NCI-H1694 (cell line): Measurements from ENCODE around the gene ZNF691.
"Not testable (repeated sequence)": the region's sequence is repeated elsewhere in the genome, so short reads cannot be mapped to it uniquely, and the experiment has no call there.

Source experiments
- DNase-seq: peaks from one replicate; lab custom pipeline; 2025; lab: John Stamatoyannopoulos, UW

ZNF691 gene

DNA sequence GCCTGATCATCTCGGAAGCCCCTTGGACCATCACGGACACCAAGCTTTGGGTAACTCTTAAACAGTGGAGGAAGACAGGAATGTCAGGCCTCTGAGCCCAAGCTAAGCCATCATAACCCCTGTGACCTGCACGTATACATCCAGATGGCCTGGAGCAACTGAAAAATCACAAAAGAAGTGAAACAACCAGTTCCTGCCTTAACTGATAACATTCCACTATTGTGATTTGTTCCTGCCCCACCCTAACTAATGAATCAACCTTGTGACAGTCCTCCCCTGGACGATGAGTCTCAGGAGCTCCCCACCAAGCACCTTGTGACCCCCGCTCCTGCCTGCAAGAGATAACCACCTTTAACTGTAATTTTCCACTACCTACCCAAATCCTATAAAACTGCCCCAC is 13.0 kb downstream of the ZNF691 start:
- not testable (repeated sequence) for DNase-seq

DNA sequence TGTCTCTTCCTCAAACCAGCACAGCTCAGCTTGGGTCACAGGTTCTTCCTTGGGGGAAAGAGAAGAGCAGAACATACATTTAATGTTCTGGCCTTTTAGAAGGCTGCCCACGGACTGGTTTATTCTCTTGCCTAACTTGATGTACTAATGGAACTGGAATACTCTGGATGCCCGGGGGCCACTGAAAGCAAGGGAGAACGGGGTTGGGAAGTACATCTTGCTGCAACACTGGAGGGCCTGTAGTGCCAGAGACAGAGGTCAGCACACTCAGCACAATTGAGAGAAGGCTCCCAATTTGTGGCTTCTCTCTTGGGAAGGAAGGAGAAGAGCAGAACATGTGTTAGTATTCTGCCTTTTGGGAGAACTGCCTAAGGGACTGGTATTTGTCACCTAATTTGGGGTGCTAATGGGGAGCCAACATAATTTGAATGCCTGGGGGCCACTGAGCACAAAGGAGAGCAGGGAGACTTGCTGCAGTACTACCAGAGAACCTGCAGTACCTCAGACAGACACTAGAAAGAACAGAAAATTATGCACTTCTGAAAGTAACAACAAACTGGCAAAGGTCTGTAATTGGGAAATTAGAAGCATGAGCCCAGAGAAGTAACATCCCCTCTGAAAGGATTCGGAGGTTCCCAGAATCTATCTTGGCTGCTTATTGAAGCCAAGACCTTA is 14.1 kb downstream of the ZNF691 start:
- DNase-seq, result no peak

DNA sequence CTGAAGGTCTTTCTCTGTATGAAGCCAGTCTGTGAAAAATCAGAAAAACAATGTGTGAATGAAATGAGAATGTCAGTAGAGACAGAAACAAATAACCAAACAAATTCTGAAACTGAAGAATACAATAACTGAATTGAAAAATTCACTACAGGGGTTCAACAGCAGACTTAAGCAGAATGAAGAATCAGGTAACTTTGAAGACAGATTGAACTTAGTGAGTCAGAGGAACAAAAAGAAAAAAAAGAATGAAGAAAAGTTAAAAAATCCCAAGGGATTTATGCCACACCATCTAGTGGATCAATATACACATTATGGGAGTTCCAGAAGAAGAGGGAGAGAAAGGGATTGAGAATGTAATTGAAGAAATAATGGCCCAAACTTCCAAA is 14.6 kb downstream of the ZNF691 start:
- no peak for DNase-seq

DNA sequence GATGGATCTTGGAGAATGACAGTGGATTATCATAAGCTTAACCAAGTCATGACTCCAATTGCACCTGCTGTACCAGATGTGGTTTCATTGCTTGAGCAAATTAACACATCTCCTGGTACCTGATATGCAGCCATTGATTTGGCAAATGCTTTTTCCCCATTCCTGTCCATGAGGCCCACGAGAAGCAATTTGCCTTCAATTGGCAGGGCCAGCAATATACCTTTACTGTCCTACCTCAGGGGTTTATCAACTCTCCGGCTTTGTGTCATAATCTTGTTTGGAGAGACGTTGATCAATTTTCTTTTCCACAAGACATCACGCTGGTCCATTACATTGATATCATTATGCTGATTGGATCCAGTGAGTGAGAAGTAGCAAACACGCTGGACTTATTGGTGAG is 20.1 kb downstream of the ZNF691 start:
- no peak for DNase-seq

DNA sequence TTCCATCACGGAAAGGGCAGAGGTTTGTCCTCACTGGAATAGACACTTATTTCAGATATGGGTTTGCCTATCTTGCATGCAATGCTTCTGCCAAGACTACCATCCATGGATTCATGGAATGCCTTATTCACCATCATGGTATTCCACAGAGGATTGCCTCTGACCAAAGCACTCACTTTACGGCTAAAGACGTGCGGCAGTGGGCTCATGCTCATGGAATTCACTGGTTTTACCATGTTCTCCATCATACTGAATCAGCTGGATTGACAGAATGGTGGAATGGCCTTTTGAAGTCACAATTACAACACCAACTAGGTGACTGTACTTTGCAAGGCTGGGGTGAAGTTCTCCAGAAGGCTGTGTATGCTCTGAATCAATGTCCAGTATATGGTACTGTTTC is 22.1 kb downstream of the ZNF691 start:
- not testable (repeated sequence) for DNase-seq

DNA sequence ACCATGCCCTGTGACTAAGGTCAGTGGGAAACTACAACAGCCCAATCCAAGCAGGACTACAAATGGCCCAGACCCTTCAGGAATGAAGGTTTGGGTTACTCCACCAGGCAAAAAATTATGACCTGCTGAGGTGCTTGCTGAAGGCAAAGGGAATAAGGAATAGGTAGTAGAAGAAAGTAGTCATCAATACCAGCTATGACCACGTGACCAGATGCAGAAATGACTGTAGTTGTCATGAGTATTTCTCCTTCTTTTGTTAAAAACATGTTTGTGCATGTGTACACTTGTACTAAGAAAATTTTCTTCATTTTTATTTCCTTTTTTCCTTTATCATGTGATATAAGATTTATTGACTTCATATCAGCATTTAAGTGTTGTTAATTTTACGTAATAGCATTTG is 22.8 kb downstream of the ZNF691 start:
- not testable (repeated sequence) for DNase-seq

DNA sequence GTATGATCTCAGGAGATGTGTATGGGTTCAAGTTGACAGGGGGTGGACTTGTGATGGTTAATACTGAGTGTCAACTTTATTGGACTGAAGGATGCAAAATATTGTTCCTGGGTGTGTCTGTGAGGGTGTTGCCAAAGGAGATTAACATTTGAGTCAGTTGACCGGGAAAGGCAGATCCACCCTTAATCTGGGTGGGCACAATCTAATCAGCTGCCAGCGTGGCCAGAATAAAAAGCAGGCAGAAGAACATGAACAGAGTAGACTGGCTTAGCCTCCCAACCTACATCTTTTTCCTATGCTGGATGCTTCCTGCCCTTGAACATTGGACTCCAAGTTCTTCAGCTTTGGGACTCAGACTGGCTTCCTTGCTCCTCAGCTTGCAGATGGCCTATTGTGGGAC is 23.3 kb downstream of the ZNF691 start:
- DNase-seq, result not testable (repeated sequence)

DNA sequence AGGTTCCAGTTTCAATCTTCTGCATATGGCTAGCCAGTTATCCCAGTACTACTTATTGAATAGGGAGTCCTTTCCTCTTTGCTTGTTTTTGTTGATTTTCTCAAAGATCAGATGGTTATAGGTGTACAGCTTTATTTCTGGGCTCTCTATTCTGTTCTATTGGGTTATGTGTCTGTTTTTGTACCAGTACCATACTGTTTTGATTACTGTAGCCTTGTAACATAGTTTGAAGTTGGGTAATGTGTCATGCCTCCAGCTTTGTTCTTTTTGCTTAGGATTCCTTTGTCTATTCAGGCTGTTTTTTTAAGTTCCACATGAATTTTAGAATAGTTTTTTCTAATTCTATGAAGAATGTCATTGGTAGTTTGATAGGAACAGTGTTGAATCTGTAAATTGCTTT is 26.7 kb downstream of the ZNF691 start:
- DNase-seq, result not testable (repeated sequence)

DNA sequence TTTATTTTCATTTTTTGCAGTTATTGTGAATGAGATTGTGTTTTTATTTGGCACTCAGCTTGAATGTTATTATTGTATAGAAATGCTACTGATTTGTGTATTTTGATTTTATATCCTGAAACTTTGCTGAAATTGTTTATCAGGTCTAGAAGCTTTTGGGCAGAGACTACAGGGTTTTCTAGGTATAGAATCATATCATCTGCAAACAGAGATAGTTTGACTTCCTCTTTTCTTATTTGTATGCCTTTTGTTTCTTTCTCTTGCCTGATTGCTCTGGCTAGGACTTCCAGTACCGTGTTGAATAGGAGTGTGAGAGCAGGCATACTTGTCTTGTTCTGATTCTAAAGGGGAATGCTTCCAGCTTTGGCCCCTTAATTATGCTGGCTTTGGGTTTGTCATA is 27.3 kb downstream of the ZNF691 start:
- no peak for DNase-seq

DNA sequence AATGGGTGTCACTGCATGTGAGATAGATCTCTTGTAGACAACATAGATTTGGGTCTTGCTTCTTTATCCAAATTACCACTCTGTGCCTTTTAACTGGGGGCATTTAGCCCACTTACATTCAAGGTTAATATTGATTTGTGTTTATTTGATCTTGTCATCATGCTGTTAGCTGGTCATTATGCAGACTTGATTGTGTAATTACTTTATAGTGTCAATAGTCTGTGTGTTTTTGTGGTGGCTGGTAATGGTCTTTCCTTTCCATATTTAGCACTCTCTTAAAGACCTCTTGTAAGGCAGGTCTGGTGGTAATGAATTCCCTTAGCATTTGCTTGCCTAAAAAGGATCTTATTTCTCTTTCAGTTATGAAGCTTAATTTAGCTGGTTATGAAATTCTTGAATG is 29.6 kb downstream of the ZNF691 start:
- DNase-seq, result no peak

DNA sequence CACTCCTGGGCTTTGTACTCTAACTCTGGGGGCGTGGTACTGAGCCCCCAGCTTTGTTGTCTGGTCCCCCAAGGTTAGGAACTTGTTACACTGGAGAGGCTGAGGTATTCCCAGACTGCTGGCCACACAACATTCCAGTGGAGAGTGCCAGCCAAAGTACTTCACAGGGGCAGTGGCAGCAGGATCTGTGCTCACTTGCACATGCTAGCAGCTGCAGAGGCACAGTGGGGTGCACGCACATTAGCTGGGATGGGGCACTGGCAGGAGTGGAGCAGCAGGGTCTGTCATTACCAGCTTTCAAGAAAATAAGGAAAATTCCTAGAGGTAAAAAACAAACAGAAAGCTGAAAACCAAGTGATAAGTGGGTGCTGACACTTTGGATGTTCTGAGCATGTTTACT is 31.0 kb downstream of the ZNF691 start:
- DNase-seq, result no peak

DNA sequence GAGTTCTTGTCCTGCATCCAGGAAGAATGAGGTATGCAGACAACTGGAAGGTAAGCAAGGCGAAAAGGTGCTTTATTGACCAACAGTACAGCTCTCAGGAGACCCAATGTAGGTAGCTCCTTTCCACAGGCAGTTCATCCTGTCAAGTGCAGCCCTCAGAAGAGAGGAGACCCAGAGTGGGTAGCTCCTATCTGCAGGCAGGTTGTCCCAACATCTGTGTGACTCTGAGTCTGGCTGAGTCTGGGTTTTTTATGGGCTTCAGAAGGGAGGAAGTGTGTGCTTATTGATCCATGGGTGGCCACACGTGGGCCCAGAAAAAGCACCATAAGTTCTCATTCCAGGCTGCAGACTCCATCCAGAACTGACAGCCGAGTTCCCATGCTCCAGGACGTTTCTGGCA is 34.0 kb downstream of the ZNF691 start:
- DNase-seq, result no peak

DNA sequence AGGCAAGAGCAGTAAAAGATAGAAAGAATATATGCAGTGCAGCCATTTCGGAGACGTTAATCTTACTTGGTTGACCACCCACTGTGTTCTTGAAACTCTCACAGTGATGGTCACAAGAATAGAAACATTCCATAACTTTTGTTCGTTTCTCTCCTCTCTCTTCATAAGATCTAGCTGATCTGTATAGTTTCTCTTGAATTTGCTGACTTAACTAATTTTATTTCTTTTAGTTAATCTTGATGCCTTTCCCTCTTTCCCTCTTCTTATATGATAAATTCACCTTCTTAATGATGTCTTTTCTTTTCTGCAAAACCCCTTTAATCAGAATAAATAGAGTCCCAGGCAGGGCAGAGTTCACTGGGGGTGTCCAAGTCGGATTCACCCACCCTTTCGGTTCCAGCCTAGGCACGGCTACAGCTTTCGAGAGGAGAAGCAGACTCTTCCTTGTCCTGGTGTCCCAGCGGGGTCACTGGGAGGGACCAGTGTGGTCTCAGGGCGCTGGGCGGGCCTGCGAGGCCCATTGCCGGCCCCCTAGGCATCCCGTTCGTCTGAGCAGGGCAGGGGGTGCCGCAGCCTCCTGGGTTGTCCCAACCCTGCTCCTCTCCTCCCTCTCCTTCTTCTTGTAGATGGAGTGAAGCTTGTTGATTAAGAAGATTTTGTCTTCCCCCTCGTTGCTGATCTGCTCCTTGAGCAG is 39.8 kb downstream of the ZNF691 start:
- no peak for DNase-seq

DNA sequence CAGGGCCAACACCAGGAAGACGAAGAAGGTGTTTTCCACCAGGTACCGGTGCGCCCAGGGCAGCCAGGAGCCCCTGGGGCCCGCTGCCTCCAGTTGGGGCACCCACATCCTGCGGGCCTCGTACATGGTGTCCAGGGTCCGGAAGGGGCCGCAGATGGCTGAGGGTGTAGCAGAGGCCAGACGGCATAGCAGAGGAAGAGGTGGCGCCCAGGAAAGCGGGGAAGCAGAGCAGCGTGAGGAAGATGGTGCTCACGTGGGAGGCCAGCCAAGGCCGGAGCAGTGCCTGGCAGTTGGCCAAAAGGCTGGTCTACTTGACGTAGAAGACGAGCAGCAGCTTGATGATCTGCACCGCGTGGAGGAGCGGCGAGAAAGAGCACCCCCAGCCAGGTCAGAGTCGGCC is 40.4 kb downstream of the ZNF691 start:
- no peak for DNase-seq

DNA sequence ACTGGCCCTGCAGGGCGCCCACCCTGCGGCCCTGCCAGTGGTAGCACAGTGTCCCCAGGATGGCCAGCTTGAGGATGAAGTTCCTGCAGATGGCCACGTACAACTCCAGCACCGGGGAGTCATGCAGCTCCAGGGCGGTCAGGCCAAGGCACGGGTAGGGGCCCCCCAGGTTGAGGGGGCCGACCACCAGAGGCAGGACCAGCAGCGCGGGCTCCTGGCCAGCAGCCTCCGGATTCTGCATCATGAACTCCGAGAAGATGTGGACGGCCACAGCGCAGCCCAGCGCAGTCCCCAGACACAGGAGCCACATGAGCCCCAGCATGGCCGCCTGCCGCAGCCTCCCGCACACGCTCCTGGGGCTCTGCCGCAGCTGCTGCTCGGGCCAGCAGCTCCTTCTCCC is 41.0 kb downstream of the ZNF691 start:
- DNase-seq, result no peak

DNA sequence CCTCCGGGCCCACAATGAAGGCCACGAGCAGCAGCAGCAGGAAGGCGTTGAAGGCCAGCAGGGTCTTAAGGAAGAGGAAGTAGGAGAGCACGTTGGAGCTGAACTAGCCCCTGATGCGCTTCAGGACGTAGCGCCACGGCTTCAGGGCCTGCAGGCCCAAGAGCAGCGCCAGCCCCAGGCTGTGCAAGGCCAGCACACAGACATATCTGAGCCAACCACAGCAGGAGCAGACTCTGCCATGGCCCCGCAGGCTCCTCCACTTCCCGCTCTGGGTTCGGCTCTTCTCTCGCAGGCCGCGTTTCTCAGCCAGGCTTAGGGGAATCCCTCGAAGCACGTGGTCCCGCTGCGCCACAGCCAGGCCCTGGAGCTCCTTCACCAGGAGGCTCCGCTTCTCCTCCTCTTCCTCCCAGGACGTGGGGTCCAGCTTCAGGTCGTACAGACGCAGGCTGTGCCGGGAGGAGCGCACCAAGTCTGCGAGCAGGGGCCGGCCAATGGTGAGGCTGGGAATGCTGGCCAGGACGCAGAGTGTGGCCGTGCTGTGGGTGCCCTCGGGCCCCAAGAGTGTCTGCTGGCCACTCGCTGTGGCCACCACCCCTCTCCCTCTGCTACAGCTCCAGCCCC is 41.7 kb downstream of the ZNF691 start:
- no peak for DNase-seq

DNA sequence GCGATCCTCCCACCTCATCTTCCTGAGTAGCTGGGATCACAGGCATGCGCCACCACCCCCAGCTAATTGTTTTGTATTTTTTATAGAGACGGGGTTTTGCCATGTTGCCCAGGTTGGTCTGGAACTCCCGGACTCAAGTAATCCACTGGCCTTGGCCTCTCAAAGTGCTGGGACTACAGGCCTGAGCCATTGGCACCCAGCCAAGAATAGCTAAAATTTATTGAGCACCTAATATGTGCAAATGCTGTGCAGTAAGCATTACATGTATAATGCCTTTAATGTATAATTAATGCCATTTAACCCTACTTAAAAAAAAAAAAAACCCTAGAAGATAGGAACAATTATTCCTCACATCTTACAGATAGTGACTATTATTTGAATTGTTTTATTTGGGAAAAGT is 42.9 kb downstream of the ZNF691 start:
- no peak for DNase-seq

DNA sequence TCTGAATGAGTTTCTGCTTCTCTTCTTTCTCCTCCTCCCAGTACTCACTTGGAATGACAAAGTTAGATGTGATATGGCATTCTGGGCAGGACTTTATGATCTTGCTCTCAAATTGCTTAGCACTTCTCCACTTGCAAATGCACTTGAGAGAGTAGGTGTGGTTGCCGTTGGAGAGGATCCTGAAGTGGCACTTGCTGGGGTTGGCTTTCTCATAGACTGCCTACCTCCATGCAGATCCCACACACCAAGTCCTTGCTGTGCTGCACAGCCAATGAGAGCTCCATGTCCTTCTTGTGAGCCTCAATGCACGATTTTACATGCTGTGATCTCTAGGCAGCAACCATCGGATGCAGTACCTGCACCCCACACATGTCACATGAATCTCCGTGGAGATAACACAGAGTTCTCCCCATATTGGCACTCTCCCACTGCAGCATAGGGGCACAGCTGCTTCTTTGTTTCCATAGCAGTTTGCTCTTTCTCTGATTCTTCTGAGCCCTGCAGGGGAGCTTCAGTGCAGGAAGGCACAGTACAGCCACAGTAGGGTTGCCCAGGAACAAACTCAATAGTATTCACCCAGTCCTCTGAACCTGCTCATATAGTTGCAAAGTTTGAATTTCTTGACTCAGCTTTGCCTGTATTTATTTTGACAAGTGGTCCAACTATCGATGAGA is 45.2 kb downstream of the ZNF691 start:
- no peak for DNase-seq

DNA sequence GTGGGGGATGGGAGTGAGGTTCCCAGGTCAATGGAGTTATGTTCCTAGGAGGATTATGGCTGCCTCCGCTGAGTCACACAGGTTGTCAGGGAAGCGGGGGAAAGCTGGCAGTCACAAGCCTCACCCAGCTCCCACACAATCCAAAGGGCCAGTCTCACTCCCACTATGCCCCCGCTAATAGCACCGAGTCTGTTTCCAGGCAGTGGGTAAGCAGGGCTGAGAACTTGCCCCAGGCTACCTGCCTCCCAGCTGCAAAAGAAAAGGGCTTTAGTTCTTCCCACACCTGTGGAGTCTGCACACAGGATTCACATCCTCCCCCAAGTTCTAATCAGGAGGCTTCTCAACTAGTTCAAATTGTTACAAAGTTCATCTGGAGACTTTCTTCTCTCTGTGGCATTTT is 53.5 kb downstream of the ZNF691 start:
- not testable (repeated sequence) for DNase-seq
